Peyer's patch (tissue), 4 donors: ENCODE results near the gene C15orf39. TPM values are rescaled to one million over a fixed set of nuclear protein-coding genes. Genes with fewer than 3 reads are reported as not detected.
A peak's percentile ranks its signal among the peaks of the same experiment; 100 is the strongest.

Experiments
- DNase-seq, 3 donors: peaks; one replicate each; pipeline ENCODE4 v3.0.0-alpha.2; 2017 to 2019
- H3K27ac ChIP-seq, 4 donors: fragments of 200-600 bp; sonication (generic); one replicate each; pipeline ENCODE4 v1.5.1; 2016 to 2019
- H3K27me3 ChIP-seq, 2 donors: fragments of 200-600 bp; sonication (generic); one replicate each; pipeline ENCODE4 v1.5.1; 2019
- H3K36me3 ChIP-seq, 3 donors: fragments of 200-600 bp; sonication (generic); one replicate each; pipeline ENCODE4 v1.5.1; 2016 to 2019
- H3K4me1 ChIP-seq, 4 donors: fragments of 200-600 bp; sonication (generic); one replicate each; pipeline ENCODE4 v1.5.1; 2016 to 2019
- H3K4me3 ChIP-seq, 4 donors: fragments of 200-600 bp; sonication (generic); 1 replicate in 3 of 4; 2 replicates in 1 of 4; pipeline ENCODE4 v1.5.1; 2016 to 2019; ENCODE audit warnings: mild to moderate bottlenecking in 1 of 4
- H3K9me3 ChIP-seq, 4 donors: fragments of 200-600 bp; sonication (generic); one replicate each; pipeline ENCODE4 v1.5.1; 2016 to 2019; ENCODE audit warnings: mild to moderate bottlenecking in 1 of 4
- POLR2A ChIP-seq, 2 donors: fragments of 450-650 bp; IDR thresholded peaks; one replicate each; pipeline ENCODE4 v1.5.1; 2017; ENCODE audit warnings: antibody characterized with exemption in 2 of 2, mild to moderate bottlenecking in 2 of 2, moderate library complexity in 2 of 2
- total RNA-seq, 4 donors: library from RNA; depleted of rRNA; stranded (reverse); fragments of >200 nt; gene quantifications; one replicate each; pipeline ENCODE4 v1.1.0, GENCODE V29; 2016
- TF ChIP-seq, protein P1 (sequence below), 6 experiments: fragments of 450-650 bp in 4 of 6; fragments of 200-600 bp in 2 of 6; sonication (generic) in 1 of 6; IDR thresholded peaks; one replicate each; pipeline ENCODE4 v1.5.1; 2017 to 2019; ENCODE audit warnings: antibody characterized with exemption in 6 of 6, mild to moderate bottlenecking in 3 of 6, moderate library complexity in 1 of 6

Gene C15orf39
- total RNA-seq, 4 donors from 2014 or later = 13.1 to 31.9 (median 26.7) TPM

DNA sequence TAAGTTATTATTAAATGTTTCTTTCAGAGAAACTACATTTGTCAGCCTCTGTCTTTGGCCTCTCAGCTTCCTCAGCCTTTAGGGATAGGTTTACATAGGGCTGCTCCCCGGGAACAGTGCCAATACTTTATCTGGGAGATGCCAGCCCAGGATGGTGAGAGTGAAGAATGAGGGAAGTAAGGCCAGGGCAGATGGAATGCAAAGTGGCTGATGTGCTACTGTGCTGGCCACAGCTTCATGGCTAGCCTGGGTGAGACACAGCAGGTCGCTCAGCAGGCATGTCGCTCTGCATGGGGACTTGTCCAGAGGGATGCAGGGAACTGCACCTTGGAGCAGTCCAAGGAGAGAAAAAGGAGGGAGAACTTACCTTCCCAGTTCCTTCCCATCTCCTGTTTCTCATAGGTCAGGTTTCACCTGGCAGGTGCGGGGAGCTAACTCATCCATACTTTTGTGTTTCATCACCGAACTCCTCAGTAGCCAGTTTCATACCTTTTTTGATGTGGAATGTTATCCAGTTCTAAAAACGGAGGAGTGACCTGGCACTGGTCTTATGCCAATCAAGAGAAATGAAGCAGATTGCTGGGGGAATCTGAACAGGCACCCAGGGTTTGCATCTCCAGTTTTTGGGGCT lies 30.9 kb upstream of the C15orf39 start:
- TF ChIP-seq, protein P1, sequence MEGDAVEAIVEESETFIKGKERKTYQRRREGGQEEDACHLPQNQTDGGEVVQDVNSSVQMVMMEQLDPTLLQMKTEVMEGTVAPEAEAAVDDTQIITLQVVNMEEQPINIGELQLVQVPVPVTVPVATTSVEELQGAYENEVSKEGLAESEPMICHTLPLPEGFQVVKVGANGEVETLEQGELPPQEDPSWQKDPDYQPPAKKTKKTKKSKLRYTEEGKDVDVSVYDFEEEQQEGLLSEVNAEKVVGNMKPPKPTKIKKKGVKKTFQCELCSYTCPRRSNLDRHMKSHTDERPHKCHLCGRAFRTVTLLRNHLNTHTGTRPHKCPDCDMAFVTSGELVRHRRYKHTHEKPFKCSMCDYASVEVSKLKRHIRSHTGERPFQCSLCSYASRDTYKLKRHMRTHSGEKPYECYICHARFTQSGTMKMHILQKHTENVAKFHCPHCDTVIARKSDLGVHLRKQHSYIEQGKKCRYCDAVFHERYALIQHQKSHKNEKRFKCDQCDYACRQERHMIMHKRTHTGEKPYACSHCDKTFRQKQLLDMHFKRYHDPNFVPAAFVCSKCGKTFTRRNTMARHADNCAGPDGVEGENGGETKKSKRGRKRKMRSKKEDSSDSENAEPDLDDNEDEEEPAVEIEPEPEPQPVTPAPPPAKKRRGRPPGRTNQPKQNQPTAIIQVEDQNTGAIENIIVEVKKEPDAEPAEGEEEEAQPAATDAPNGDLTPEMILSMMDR (IDR thresholded peaks at IDR 0.05) = no peak
- TF ChIP-seq POLR2A (IDR thresholded peaks at IDR 0.05) = no peak
- no peaks in the 10 kb centered on the region for H3K27me3 ChIP-seq
- H3K27ac ChIP-seq = no peak overlapping the region
- no peak overlapping the region for H3K4me3 ChIP-seq
- DNase-seq = peak in 1 of 3 donors; percentile 39
- no peaks in the 10 kb centered on the region for H3K36me3 ChIP-seq
- no peaks in the 10 kb centered on the region for H3K9me3 ChIP-seq
- H3K4me1 ChIP-seq = no peaks in the 10 kb centered on the region

DNA sequence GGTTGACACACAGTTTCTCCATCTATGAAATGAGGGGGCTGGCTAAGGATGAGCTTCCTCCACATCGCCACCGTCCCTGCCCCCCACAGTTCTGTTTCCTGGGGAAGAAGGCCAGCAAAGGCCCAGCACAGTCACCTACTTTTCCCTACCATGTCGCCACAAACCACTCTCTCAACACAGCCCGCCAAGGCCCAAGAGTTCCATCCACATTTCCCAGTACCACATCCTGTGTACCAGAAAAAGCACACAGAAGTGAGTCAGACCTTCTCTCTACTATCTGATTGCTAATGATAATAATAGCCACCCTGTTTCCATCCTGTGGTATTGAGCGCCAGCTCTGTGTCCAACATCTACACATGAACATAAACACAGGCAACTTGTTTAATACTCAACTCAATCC lies 30.3 kb upstream of the C15orf39 start:
- Histone ChIP-seq H3K27ac (no peak overlapping the region), H3K36me3 (no peaks in the 10 kb centered on the region), H3K4me3 (no peak overlapping the region), H3K4me1 (peaks cover 0 to under 1% (median 0%) of the 10 kb centered on the region in 4 donors), H3K9me3 (no peaks in the 10 kb centered on the region), H3K27me3 (no peaks in the 10 kb centered on the region)
- DNase-seq = peak in 1 of 3 donors; percentile 44
- TF ChIP-seq, protein P1 (IDR thresholded peaks at IDR 0.05) = no peak
- TF ChIP-seq POLR2A (IDR thresholded peaks at IDR 0.05) = no peak

DNA sequence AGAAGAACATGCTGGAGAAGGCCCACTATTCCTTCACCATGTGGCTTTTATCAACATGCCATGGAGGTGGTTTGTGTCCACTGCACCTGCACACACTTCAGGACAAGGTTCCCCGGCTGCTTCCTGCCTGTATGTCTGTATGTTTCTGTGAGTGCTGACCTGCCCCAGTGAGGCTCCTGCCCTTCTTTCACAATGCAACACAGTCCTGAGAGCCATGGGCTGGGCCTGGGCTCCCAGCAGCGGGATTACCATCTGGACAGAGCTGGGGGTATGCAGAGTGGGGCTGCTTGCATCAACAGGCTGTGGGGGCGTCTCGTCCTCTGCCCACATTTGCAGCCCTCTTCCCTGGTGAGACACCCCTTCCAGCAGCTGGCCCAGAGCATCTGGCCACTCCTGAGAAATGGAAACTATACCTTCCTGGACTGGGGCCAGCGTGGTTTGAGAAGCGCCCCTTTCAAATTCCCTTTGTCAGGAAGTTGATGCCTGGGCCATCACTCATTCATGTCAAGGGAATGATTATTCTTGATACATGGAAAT lies 29.3 kb upstream of the C15orf39 start:
- H3K4me3 ChIP-seq = no peak overlapping the region
- H3K9me3 ChIP-seq = no peaks in the 10 kb centered on the region
- peak in 1 of 3 donors; percentile 38 for DNase-seq
- no peaks in the 10 kb centered on the region for H3K36me3 ChIP-seq
- peaks cover 0 to 10% (median 0%) of the 10 kb centered on the region in 4 donors for H3K4me1 ChIP-seq
- TF ChIP-seq POLR2A (IDR thresholded peaks at IDR 0.05) = no peak
- TF ChIP-seq, protein P1 (IDR thresholded peaks at IDR 0.05) = no peak
- H3K27me3 ChIP-seq = no peaks in the 10 kb centered on the region
- H3K27ac ChIP-seq = no peak overlapping the region

DNA sequence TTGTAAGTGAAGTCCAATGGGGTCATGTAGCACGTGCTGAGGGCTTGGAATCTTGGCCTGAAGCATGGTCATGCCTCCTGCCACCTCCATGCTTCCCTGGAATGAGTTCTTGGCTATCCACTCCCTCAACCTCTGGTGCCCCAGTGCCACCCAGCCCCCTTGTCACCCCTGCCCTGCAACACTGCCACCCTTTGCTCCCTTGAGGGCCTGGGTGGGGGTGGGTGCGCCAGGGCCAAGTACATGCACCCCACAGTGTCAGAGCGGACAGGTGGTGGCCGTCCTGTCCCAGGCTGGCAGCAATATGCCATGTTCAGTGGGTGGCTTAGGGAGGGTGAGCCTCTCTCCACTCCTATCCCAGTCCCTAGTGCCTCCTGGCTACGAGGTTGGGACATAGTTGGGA lies 27.6 kb upstream of the C15orf39 start:
- no peak overlapping the region for H3K4me3 ChIP-seq
- no peak overlapping the region for H3K27ac ChIP-seq
- no peaks in the 10 kb centered on the region for H3K27me3 ChIP-seq
- peaks cover 0 to 27% (median 0%) of the 10 kb centered on the region in 4 donors for H3K4me1 ChIP-seq
- no peaks in the 10 kb centered on the region for H3K9me3 ChIP-seq
- no peak for DNase-seq
- no peaks in the 10 kb centered on the region for H3K36me3 ChIP-seq
- TF ChIP-seq, protein P1 (IDR thresholded peaks at IDR 0.05) = no peak
- no peak for TF ChIP-seq POLR2A (IDR thresholded peaks at IDR 0.05)

DNA sequence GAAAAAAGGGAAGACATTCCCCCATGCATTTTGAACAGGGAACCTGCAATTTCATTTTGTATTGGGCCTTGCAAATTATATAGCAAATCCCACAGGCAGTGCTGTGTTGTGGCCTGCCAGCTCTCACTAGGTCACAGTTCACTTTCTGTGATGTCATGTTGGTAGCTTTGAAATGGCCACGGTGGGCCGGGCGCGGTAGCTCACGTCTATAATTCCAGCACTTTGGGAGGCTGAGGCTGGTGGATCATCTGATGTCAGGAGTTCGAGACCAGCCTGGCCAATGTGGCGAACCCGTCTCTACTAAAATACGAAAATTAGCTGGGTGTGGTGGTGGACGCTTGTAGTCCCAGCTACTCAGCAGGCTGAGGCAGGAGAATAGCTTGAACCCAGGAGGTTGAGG lies 27.0 kb upstream of the C15orf39 start:
- TF ChIP-seq, protein P1 (IDR thresholded peaks at IDR 0.05) = no peak
- TF ChIP-seq POLR2A (IDR thresholded peaks at IDR 0.05) = no peak
- no peak for DNase-seq
- Histone ChIP-seq H3K9me3 (no peaks in the 10 kb centered on the region), H3K4me3 (no peak overlapping the region), H3K27ac (no peak overlapping the region), H3K4me1 (peaks cover 0 to 33% (median 0%) of the 10 kb centered on the region in 4 donors), H3K27me3 (no peaks in the 10 kb centered on the region), H3K36me3 (no peaks in the 10 kb centered on the region)
